NCI-H446 treated with DMSO at 0.1 percent for 48 hours (cell line): ENCODE measurements around the gene DNAJC5.
"Not testable (repeated sequence)": the region's sequence is repeated elsewhere in the genome, so short reads cannot be mapped to it uniquely, and the experiment has no call there.

Experiments used
- DNase-seq: peaks from one replicate; lab custom pipeline; 2025; lab: John Stamatoyannopoulos, UW

DNAJC5 gene

DNA sequence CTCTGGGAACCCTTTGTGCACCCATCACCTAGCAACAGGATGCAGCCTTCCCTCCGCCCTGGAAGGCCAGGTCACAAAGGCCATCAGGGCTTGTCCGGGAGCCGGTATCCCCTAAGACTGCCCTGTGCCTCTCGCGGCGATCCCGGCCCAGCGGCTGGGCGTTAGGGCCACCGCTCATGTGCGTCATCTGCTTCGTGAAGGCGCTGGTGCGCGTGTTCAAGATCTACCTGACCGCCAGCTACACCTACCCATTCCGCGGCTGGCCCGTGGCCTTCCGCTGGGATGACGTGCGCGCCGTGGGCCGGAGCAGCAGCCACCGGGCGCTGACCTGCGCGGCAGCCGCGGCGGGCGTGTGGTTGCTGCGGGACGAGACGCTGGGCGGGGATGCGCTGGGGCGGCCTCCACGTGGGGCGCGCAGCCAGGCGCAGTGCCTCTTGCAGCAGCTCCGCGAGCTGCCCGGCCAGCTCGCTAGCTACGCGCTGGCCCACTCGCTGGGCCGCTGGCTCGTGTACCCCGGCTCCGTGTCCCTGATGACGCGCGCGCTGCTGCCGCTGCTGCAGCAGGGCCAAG lies 33.5 kb upstream of the DNAJC5 start, which contains the start of gene ABHD16B:
Gene ABHD16B (plus strand): TSS at position 134 of the 570 bp plus-strand sequence. CDS start 43 bp downstream, at position 177.
- no peak for DNase-seq

DNA sequence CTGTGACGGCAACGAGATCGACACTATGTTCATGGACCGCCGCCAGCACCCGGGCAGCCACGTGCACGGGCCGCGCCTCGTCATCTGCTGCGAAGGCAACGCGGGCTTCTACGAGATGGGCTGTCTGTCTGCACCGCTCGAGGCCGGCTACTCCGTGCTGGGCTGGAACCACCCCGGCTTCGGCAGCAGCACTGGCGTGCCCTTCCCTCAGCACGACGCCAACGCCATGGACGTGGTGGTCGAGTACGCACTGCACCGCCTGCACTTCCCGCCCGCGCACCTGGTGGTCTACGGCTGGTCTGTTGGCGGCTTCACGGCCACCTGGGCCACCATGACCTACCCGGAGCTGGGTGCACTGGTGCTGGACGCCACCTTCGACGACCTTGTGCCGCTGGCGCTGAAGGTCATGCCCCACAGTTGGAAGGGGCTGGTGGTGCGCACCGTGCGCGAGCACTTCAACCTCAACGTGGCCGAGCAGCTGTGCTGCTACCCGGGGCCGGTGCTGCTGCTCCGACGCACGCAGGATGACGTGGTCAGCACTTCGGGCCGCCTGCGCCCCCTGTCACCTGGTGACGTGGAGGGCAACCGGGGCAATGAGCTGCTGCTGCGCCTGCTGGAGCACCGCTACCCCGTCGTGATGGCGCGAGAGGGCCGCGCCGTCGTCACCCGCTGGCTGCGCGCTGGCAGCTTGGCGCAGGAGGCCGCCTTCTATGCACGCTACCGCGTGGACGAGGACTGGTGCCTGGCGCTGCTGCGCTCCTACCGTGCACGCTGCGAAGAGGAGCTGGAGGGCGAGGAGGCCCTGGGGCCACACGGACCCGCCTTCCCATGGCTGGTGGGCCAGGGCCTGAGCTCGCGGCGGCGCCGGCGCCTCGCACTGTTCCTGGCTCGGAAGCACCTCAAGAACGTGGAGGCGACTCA lies 32.7 kb upstream of the DNAJC5 start:
- no peak for DNase-seq

DNA sequence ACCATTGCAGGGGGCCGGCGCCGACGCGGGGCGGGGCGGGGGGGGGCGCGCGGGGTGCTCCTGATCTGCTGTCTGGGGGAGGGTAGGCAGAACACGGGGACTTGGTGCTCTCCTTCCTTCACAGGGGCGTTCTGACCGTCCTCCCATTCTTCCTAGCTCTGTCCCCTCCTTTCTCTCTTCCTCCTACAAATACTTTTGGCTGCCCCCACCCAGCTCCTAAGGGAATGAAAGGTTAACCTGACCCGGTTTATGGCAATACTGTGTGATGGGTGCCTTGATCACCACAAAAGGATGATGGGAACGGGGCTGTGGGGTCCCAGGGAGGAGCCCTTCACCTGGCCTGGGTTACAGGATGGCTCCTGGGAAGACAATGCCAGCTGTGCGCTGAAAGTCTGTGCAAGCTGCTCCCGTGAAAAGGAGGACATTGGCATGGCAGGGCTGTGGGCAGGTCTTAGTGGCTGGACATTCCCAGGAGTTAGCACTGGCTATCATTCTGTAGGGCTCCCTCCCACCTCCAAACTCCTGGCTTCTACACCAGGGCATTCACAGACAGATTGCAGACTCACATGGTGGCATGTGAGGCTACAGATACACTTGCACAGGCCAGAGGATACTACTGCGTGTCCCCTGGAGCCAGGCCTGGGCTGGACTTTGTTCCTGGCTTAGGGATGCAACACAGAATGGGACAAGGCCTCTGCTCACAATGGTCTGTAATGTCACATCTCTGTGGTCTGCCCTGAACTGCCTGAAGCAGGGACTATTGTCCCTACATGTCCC lies 31.7 kb upstream of the DNAJC5 start:
- DNase-seq: no peak

DNA sequence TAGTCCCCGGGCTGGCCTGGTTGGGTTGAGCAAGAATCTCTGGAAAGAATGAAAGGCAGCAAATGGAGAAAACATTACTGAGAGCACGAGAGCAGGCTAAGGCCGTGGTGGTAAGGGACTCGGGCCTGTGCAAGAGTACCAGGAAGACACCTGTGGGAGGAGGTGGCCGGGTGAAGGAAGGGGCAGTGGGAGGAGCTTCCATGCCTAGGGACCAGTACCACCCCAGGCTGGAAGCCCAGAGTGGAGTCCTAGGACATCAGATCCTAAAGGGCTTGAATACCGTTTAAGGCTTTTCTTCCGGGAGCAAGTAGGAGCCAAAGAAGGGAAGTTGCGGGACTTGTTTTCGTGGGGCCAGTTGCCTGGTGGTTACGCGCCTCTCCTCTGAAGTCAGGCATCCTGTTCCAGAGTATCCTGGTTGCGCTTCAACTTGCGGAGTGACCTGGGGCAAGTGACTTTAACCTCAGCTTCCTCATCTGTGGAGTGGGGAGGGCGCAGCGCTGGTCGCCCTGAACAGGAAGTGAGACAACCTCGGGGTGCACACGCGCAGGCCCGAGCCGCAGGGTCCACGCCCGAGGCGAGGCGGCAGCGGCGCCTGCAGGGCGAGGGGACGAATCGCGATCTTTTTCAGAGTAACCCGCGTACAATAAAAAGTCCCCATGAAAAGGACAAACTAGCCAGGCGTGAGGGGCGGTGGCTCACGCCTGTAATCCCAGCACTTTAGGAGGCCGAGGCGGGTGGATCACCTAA lies 31.0 kb upstream of the DNAJC5 start:
- peak; percentile 25 for DNase-seq

DNA sequence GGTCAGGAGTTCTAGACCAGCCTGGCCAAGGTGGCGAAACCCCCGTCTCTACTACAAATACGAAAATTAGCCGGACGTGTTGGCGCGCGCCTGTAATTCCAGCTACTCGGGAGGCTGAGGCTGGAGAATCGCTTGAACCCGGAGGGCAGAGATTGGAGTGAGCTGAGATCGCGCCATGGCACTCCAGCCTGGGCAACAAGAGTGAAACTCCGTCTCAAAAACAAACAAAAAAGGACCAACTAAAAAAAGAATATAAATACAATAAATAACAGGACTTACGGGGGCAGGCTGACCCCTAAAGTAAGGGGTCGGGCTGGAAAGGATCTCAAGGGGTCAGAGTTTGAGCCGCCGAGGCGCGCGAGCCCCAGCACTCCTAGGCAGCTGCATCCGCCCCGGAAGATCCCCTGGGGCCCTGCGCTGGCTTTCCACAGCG lies 30.4 kb upstream of the DNAJC5 start:
- DNase-seq: no peak

DNA sequence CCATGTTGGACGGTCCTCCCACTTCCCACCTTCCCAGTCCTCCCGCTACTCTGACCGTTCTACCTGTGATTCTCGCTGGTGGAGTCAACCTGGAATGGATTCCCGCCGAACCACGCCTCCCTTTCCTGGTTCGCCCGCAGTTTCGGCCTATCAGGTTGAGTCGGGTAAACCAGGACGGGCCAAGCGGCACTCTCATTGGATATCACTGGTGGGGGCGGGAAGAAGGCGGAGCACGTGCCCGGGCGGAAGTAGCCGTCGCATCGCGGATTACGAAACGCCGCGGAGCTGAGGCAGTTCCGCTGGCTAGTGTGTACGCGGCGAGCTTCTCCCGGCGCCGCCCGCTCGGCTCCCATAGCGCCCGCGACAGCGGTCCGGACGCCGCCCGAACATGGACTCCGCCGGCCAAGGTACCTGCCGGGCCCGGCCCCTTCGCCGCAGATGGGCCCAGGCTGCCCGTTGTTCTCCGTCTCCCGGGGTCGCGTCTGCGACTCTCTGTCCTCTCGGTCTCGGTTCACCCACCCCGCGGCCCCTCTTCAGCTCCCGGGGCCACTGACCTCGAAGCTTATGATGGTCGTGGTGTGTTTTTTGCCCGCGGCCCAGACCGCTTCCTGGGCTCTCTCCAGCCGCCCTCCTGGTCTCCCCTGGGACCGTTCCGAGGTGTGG lies 29.8 kb upstream of the DNAJC5 start, which contains the start of gene TPD52L2:
Gene TPD52L2 (plus strand): TSS at position 293 of the 663 bp plus-strand sequence. CDS start 96 bp downstream, at position 389.
- DNase-seq: peak; percentile 99

DNA sequence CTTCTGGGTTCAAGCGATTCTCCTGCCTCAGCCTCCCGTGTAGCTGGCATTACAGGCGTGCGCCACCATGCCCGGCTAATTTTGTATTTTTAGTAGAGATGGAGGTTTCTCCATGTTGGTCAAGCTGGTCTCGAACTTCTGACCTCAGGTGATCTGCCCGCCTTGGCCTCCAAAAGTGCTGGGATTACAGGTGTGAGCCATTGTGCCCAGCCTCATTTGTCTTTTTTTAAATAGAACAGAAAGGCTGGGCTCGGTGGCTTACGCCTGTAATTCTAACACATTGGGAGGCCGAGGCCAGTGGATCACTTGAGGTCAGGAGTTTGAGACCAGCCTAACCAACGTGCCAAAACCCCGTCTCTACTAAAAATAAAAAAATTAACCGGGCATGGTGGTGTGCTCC lies 27.9 kb upstream of the DNAJC5 start:
- DNase-seq: not testable (repeated sequence)

DNA sequence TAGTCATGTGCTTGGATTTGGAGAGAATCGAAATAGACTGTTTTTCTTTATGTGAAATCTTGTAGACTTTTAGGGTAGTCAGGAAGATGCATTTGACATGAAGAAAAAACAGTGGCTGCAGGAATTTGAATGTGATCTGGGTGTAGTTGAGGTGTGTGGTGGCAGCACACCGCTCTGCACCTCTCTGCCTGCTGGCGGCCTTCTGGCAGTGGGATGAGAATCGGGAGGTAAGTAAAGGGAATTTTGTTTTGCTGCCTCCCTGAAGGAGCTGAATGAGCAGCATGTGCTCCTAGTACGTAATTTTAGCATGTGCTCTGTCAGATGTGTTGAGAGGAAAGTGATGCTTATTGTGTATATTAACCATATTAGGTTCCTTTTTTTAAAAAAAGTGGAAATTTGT lies 26.7 kb upstream of the DNAJC5 start:
- DNase-seq: no peak

DNA sequence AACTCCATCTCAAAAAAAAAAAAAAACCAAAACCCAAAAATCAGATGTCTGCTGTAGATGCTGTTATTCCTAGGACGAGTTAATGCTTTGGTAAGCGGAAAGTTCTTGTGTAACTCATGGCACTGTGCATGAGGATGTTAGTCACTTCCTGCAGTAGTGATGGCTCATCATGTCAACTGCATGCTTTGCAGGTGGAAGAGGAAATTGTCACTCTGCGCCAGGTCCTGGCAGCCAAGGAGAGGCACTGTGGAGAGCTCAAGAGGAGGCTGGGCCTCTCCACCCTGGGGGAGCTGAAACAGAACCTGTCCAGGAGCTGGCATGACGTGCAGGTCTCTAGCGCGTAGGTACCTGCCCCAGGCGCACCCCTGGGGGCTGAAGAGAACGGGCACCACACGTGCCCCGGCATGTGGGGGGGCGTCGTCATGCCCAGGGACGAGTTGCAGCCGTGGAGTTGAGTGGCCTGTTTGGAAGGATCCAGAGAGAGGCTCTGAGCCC lies 21.4 kb upstream of the DNAJC5 start:
- no peak for DNase-seq

DNA sequence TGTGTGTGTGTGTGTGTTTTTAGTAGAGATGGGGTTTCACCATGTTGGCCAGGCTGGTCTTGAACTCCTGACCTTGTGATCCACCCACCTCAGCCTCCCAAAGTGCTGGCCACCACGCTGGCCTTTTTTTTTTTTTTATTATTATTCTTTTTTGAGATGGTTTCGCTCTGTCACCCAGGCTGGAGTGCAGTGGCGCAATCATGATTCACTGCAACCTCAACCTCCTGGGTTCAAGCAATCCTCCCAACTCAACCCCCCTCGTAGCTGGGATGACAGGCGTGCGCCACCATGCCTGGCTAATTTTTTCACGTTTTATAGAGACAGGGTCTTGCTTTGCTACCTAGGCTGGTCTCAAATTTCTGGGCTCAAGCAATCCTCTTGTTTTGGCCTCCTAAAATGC lies 20.7 kb upstream of the DNAJC5 start:
- DNase-seq: not testable (repeated sequence)

DNA sequence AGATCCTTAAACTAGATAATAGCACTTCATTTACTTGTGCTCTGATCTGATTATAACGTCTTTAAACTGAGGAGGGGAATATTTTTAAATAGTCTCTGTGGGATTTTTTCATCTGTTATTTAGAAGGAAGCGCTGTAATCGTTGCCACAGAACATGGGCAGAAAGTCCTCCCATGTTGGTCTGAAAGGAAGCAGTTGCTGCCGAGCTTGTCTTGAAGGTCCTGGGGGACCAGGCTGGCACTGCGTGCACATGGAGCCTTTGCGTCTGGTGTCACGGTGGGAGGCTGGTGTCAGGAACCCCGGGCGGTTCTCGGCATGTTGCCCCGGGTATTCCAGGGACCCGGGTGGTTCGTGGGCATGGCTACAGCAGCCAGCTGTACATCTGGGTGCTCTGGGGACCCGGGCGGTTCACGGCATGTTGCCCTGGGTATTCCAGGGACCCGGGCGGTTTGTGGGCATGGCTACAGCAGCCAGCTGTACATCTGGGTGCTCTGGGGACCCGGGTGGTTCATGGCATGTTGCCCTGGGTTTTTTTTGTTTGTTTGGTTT lies 18.4 kb upstream of the DNAJC5 start:
- DNase-seq: no peak

DNA sequence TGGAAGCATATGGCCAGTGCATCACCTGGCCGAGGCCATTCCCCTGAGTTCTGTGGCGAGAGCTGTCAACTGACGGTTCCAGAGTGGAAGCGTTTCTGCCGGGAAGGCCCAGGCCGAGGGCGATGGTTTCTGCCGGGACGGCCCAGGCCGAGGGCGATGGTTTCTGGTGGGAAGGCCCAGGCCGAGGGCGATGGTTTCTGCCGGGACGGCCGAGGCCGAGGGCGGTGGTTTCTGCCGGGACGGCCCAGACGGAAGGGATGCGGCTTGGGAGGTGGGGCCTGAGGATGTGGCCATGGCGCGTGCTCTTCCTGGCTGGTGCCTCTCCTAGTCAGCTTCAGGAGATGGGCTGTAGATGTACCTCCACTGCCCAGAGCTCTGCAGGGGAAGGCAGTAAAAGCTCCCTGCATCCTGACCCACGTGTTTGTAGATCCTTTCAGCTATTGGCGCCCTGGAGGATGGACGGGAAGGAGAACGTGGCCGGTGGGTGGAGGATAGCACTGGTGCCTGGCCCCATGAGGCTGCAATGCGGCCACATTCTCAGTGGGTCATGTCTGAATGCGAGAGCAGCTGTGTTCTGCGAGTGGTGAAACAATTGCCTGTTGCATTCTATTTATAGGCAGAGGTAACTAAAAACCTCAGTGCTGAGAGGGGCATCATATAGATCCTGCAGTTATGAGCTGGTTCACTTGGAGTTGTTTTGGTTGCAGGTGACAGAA lies 17.0 kb upstream of the DNAJC5 start:
- no peak for DNase-seq

DNA sequence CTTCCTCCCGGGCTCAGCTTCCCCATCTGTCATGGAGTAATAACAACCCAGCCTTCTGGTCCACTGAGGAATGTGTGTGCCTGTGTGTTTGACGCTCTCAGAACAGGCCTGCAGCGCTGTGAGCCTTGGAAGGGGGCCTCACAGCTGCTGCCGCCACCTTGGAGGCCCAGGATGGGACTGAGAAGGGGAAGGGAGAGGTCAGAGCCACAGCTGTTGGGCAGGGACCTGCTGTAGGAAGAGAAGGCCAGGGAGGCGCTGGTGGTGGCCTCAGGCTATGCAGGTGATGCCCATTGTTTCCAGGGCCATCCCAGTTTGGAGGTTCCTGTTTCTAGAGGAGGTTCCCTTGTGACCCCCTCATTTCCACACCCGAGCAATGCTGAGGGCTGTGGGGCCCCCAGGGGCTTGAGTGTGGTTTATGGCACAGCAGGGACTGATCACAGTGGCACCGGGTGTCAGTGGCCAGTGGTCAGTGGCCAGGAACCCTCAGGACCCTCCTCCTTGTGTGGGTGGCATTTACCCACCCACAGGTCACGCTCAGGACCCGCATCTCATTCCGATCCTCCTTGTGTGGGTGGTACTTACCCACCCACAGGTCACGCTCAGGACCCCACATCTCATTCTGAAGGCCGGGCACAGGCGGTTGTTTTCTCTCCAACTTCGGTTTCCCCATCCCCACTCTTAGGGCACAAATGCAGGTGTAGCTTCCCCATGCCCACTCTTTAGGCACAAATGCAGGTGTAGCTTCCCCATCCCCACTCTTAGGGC lies 15.8 kb upstream of the DNAJC5 start:
- no peak for DNase-seq

DNA sequence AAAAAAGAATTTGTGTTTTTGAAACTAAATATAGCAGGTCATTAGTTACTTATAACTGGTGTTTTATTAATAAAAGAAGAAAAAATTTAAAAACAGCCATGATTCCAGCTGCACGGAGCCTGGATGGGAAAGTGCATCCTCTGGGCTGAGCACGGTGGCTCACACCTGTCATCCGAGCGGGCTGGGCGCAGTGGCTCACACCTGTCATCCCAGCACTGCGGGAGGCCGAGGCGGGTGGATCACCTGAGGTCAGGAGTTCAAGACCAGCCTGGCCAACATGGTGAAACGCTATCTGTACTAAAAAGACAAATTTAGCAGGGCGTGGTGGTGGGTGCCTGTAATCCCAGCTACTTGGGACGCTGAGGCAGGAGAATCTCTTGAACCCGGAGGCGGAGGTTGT lies 14.0 kb upstream of the DNAJC5 start:
- DNase-seq: not testable (repeated sequence)

DNA sequence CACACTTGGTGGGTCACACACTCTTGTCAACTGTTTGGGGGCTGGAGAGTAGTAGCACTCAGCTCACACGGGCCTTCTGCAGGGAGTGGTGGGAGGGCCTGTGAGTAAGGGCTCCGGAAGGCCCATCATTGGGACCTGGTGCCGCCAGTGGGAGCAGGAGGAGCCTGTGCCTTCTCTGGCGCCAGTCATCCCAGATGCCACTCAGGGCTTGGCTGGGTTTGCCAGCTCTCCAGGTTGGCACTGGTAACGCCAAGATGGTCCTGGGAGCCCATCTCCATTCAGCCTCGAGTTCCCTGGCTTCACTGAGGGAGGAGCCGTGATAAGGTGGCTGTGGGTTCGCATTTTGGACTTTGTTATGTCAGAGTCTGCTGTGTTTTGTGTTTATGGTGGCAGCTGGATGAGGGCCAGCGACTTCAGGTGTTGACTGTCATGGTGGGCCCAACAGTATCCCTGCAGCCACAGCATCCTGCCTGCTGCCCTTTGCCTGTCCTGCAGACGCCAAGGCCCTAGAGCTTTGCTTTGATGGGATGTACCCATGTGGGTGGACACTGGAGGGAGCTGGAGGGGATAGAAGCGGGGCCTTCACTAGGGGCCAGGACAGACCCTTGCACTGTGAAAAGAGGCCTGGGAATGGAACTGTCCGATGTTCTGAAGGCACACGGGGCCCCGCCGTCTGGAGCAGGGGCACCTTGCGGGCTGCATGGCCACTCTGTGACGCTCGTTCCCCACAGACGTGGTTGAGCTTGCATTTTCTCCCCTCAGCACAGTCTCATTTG lies 13.3 kb upstream of the DNAJC5 start:
- DNase-seq: no peak

DNA sequence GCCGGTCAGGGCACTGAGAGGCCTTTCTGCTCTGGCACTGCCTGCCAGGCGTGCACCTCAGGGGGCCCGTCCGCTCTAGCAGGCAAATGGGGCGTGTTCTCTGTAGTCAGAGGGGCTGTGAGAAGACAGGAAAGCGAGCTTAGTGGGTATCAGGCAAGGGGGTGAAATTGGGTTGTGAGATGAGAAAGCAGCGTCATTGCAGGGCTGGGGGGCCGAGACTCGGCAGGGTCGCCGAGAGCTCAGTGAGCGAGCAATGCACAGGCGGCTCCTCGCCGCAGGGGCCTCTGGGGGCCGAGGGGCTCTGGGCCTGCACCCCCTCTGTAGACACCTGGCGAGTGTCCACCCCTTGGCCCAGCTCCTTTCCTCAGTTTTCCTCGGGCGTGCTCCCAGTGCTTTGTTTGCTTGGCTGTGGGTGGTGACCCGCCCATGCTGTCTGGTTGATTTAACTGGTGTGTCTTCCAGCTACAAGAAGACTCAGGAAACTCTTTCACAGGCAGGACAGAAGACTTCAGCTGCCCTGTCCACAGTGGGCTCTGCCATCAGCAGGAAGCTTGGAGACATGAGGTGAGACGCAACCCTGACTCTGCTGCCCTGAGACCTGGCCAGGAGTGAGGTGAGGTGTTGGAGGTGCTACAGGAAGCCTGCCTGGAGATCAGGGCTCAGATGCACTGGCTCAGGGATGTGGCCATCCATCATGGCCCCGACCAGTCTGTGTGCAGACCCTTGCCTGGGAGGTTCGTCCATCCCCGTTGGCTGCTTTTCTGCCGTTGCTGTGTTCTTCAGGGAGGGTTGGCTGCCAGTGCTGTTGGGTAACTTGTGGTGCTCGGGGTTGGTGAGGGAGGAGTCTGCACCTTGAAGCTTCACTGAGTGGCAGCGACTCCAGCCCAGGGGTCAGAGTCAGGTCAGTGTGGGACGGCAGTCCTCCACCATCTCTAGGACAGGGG lies 12.4 kb upstream of the DNAJC5 start:
- DNase-seq: no peak

DNA sequence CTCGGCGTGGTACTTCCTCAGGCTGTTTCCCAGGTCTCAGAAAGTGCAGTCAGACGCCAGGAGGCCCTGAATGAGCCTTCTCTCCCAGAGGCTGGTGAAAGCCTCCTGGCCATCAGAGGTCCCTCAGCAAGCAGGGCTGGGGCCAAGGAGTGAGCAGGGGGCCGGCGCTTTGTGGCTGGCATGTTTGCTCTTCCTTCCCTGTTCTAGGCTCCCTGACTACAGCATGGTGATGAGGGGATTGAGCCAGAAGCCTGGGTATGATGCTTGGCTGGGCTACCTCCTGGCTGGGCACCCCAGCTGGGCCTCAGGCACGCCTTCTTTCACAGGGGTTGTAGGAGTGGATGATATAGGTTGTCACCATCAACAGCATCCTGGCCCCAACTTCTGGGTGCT lies 11.7 kb upstream of the DNAJC5 start:
- DNase-seq: no peak
